Fibroblast of the aortic adventitia (primary cell): ENCODE data around the gene HHEX. TPM values are rescaled to one million over a fixed set of nuclear protein-coding genes. Genes with fewer than 3 reads are reported as not detected.
A peak's percentile ranks its signal among the peaks of the same experiment; 100 is the strongest.
"Not testable (repeated sequence)": the region's sequence is repeated elsewhere in the genome, so short reads cannot be mapped to it uniquely, and the experiment has no call there.

Experiments used
- DNase-seq: peaks from one replicate; pipeline ENCODE4 v3.0.0-alpha.2; 2010; ENCODE audit warnings: low read depth
- H3K4me3 ChIP-seq: 2 replicates; pipeline ENCODE4 v1.5.1; 2011; ENCODE audit warnings: low read depth, mild to moderate bottlenecking, control low read depth, low read length, moderate library complexity
- CTCF ChIP-seq: IDR thresholded peaks from 2 replicates; pipeline ENCODE4 v1.5.1; 2011; ENCODE audit warnings: mild to moderate bottlenecking, low read length, control low read depth, inconsistent platforms; ENCODE audit not compliant: insufficient read depth
- small RNA-seq: library from RNA; depleted of rRNA; stranded (forward); fragments of <200 nt; gene quantifications from one replicate; pipeline ENCODE3, GENCODE V24; 2012
- total RNA-seq: library from RNA; depleted of rRNA; stranded (reverse); fragments of >200 nt; gene quantifications from 2 replicates; pipeline ENCODE4 v1.2.3, GENCODE V29; 2012; ENCODE audit warnings: low replicate concordance

Gene HHEX
- total RNA-seq, 1 donor: 8.6 TPM

GRCh38 chr10:92734301-92734700 lies 44.5 kb downstream of the HHEX start:
- no peak for DNase-seq
- no peak for TF ChIP-seq CTCF
- H3K4me3 ChIP-seq: no peak overlapping the region

- no peak overlapping the region for H3K4me3 ChIP-seq
- no peak for TF ChIP-seq CTCF
- no peak for DNase-seq
Observed at GRCh38 chr10:92735938-92736337, 46.2 kb downstream of the HHEX start.

GRCh38 chr10:92737484-92737883 lies 47.7 kb downstream of the HHEX start:
- DNase-seq: no peak
- no peak for TF ChIP-seq CTCF
- H3K4me3 ChIP-seq: no peak overlapping the region

GRCh38 chr10:92740762-92741161 lies 51.0 kb downstream of the HHEX start:
- H3K4me3 ChIP-seq: no peak overlapping the region
- peak; percentile 42 for DNase-seq
- TF ChIP-seq CTCF: peak; percentile 6

- not testable (repeated sequence) for H3K4me3 ChIP-seq, DNase-seq
Observed at GRCh38 chr10:92741741-92742140, 52.0 kb downstream of the HHEX start.

- TF ChIP-seq CTCF: no peak
- no peak overlapping the region for H3K4me3 ChIP-seq
- DNase-seq: no peak
Observed at GRCh38 chr10:92742331-92743228, 52.8 kb downstream of the HHEX start.

Small RNAs within 50 kb of the gene (small RNA-seq; reads per million reads assigned to genes)
- gene RF00019 (not detected), gene RN7SL644P (not detected)

Other genes with a start within 250 kb of the HHEX start
- 20.4 and 44.7 TPM in 2 replicates for gene IDE, start 115.9 kb upstream of the HHEX start, total RNA-seq
- gene KIF11, start 96.8 kb upstream of the HHEX start, total RNA-seq: 4.5 and 46.5 TPM in 2 replicates
- gene EXOC6, start 158.6 kb downstream of the HHEX start, total RNA-seq: 1.1 and 16.5 TPM in 2 replicates